Right lobe of liver (tissue), 4 donors: ENCODE results near the gene WDR89.

Experiments used
- POLR2A ChIP-seq: fragments of 450-650 bp; IDR thresholded peaks from one replicate; pipeline ENCODE4 v1.6.1; 2017; ENCODE audit warnings: antibody characterized with exemption, mild to moderate bottlenecking
- TF ChIP-seq, protein P1 (sequence below), 4 donors: fragments of 200-600 bp in 3 of 4; fragments of 450-650 bp in 1 of 4; IDR thresholded peaks; one replicate each; pipeline versions ENCODE4 v1.5.1 to v1.8.0; 2016 to 2022; ENCODE audit warnings: antibody characterized with exemption in 4 of 4, mild to moderate bottlenecking in 2 of 4
- donor health status: DM: no; HTN: no; CAD: no.
- donor health status: DM: no; HTN: no; CAD: no.
- donor health status: DM: no; HTN: yes; CAD: no.

DNA sequence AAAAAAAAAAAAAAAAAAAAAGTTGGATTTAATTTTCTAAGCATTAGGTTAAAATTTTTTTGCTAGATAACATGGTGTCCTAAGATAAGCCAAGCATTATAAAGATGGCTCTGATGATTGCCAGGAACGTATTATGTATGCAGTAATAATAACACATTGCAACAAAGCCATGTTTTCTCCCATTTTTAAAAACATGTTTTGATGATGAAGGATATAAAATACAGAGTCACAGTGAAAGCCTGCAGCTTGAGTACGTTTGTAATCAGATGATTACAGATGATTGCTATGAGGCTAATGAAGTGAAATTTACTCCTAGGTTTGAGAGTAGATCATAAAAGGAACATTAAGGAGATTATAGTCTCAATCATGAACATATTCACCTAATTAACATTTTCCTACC lies 13.3 kb upstream of the WDR89 start:
- TF ChIP-seq POLR2A = no peak
- TF ChIP-seq, protein P1, sequence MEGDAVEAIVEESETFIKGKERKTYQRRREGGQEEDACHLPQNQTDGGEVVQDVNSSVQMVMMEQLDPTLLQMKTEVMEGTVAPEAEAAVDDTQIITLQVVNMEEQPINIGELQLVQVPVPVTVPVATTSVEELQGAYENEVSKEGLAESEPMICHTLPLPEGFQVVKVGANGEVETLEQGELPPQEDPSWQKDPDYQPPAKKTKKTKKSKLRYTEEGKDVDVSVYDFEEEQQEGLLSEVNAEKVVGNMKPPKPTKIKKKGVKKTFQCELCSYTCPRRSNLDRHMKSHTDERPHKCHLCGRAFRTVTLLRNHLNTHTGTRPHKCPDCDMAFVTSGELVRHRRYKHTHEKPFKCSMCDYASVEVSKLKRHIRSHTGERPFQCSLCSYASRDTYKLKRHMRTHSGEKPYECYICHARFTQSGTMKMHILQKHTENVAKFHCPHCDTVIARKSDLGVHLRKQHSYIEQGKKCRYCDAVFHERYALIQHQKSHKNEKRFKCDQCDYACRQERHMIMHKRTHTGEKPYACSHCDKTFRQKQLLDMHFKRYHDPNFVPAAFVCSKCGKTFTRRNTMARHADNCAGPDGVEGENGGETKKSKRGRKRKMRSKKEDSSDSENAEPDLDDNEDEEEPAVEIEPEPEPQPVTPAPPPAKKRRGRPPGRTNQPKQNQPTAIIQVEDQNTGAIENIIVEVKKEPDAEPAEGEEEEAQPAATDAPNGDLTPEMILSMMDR (IDR thresholded peaks at IDR 0.05) = no peak
